ENCODE data around the gene AXIN2. TPM values are rescaled to one million over a fixed set of nuclear protein-coding genes. Genes with fewer than 3 reads are reported as not detected.

AXIN2 gene
- polyA plus RNA-seq, 1 donor from 2014 or later: 26.7 TPM

GRCh38 chr17:65529040-65529633, 32.3 kb downstream of the AXIN2 start:
- H3K79me2 ChIP-seq (replicated peaks; ENCODE audit: insufficient read depth, low read length): no peaks in the 10 kb centered on the region
- H4K20me1 ChIP-seq (ENCODE audit: insufficient read depth): no peaks in the 10 kb centered on the region
- no peaks in the 10 kb centered on the region for H3K9me3 ChIP-seq (ENCODE audit: low read length)
- H3K9me2 ChIP-seq (ENCODE audit: insufficient read depth, low read length): no peaks in the 10 kb centered on the region
- no peak overlapping the region for H3K9ac ChIP-seq (ENCODE audit: low read length)
- no peaks in the 10 kb centered on the region for H3F3A ChIP-seq (ENCODE audit: insufficient read depth, low read length, poor library complexity, severe bottlenecking)
- no peak overlapping the region for H3K4me2 ChIP-seq (ENCODE audit: low read length)
- H3K27me3 ChIP-seq (ENCODE audit: insufficient read depth, low read depth, low read length): no peaks in the 10 kb centered on the region
- no peak overlapping the region for H3K4me3 ChIP-seq (ENCODE audit: low read length)
- no peak overlapping the region for H3K27ac ChIP-seq (ENCODE audit: low read length)
- TF ChIP-seq SMC3 (conservative IDR thresholded peaks at IDR 0.05; ENCODE audit: poor library complexity) (no peak), EZH2 (IDR thresholded peaks at IDR 0.05; ENCODE audit: borderline replicate concordance, insufficient read depth, low read length, poor library complexity, severe bottlenecking) (no peak), CTCF (IDR thresholded peaks at IDR 0.05; ENCODE audit: poor library complexity, severe bottlenecking) (no peak), EP300 (conservative IDR thresholded peaks at IDR 0.05; ENCODE audit: poor library complexity, severe bottlenecking) (no peak), TAF1 (IDR thresholded peaks at IDR 0.05; ENCODE audit: low read depth) (no peak), RAD21 (conservative IDR thresholded peaks at IDR 0.05) (no peak), REST (IDR thresholded peaks at IDR 0.05; ENCODE audit: borderline replicate concordance) (no peak)
- no peak overlapping the region for H2AFZ ChIP-seq (ENCODE audit: low read depth, low read length)
- peaks cover 22% of the 10 kb centered on the region for H3K36me3 ChIP-seq (ENCODE audit: insufficient read depth, low read length)

GRCh38 chr17:65527857-65528591, 33.4 kb downstream of the AXIN2 start:
- Histone ChIP-seq H4K20me1 (ENCODE audit: insufficient read depth) (no peaks in the 10 kb centered on the region), H3K9me2 (ENCODE audit: insufficient read depth, low read length) (no peaks in the 10 kb centered on the region), H3K9me3 (ENCODE audit: low read length) (no peaks in the 10 kb centered on the region), H2AFZ (ENCODE audit: low read depth, low read length) (no peak overlapping the region), H3K27ac (ENCODE audit: low read length) (no peak overlapping the region), H3K4me2 (ENCODE audit: low read length) (no peak overlapping the region), H3K27me3 (ENCODE audit: insufficient read depth, low read depth, low read length) (no peaks in the 10 kb centered on the region), H3K4me3 (ENCODE audit: low read length) (no peak overlapping the region), H3F3A (ENCODE audit: insufficient read depth, low read length, poor library complexity, severe bottlenecking) (no peaks in the 10 kb centered on the region), H3K36me3 (ENCODE audit: insufficient read depth, low read length) (peaks cover 22% of the 10 kb centered on the region), H3K79me2 (replicated peaks; ENCODE audit: insufficient read depth, low read length) (no peaks in the 10 kb centered on the region), H3K9ac (ENCODE audit: low read length) (no peak overlapping the region)
- TF ChIP-seq RAD21 (conservative IDR thresholded peaks at IDR 0.05) (no peak), CTCF (IDR thresholded peaks at IDR 0.05; ENCODE audit: poor library complexity, severe bottlenecking) (no peak), REST (IDR thresholded peaks at IDR 0.05; ENCODE audit: borderline replicate concordance) (no peak), POLR2AphosphoS5 (IDR thresholded peaks at IDR 0.05) (no peak), EZH2 (IDR thresholded peaks at IDR 0.05; ENCODE audit: borderline replicate concordance, insufficient read depth, low read length, poor library complexity, severe bottlenecking) (no peak), EP300 (conservative IDR thresholded peaks at IDR 0.05; ENCODE audit: poor library complexity, severe bottlenecking) (no peak), SMC3 (conservative IDR thresholded peaks at IDR 0.05; ENCODE audit: poor library complexity) (no peak), TAF1 (IDR thresholded peaks at IDR 0.05; ENCODE audit: low read depth) (no peak), MXI1 (conservative IDR thresholded peaks at IDR 0.05; ENCODE audit: poor library complexity, severe bottlenecking) (no peak)
